ENCODE data around the gene GNRHR. TPM values are rescaled to one million over a fixed set of nuclear protein-coding genes. Genes with fewer than 3 reads are reported as not detected.
"Not testable (repeated sequence)": the region's sequence is repeated elsewhere in the genome, so short reads cannot be mapped to it uniquely, and the experiment has no call there.

Gene GNRHR
- total RNA-seq, 2 donors from 2014 or later: not detected

DNA sequence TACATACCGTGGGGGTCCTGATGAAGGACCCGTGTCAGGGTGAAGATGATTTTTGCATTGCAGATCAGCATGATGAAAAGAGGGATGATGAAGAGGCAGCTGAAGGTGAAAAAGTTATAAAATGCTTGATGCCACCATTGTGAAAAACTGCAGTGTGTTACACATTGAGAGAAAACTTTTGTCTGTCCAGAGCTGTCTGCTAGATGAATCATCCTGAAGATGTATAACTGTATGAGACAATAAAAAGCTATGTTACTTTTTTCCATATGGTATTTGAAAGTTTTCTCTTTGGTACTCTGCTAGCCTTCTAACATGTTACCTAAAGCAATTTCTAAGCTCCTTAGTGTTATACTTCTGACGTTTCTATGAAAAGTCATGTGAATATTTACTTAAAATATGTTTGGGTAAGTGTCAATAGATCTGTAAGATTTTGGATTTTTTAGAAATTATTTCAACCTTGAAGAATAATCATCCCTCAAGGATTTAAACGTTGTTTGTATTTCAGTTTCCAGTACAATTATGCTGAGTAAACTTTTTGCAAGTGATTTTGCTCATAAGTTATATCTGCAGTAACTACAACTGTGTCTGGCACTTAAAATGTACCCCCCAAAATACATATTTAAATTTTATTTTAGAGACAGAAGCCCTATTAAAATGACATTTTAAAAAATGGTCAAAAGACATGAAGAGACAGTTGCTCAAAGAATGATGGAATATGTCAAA is 9.5 kb downstream of the GNRHR start:
- Histone ChIP-seq H3K4me1 (no peaks in the 10 kb centered on the region), H3K27ac (no peak overlapping the region), H3K4me3 (no peak overlapping the region), H3K36me3 (no peaks in the 10 kb centered on the region), H3K9me3 (no peaks in the 10 kb centered on the region), H3K27me3 (no peaks in the 10 kb centered on the region)
- TF ChIP-seq, protein P1, sequence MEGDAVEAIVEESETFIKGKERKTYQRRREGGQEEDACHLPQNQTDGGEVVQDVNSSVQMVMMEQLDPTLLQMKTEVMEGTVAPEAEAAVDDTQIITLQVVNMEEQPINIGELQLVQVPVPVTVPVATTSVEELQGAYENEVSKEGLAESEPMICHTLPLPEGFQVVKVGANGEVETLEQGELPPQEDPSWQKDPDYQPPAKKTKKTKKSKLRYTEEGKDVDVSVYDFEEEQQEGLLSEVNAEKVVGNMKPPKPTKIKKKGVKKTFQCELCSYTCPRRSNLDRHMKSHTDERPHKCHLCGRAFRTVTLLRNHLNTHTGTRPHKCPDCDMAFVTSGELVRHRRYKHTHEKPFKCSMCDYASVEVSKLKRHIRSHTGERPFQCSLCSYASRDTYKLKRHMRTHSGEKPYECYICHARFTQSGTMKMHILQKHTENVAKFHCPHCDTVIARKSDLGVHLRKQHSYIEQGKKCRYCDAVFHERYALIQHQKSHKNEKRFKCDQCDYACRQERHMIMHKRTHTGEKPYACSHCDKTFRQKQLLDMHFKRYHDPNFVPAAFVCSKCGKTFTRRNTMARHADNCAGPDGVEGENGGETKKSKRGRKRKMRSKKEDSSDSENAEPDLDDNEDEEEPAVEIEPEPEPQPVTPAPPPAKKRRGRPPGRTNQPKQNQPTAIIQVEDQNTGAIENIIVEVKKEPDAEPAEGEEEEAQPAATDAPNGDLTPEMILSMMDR (IDR thresholded peaks at IDR 0.05): no peak
- no peak for DNase-seq (ENCODE audit: low spot score)

DNA sequence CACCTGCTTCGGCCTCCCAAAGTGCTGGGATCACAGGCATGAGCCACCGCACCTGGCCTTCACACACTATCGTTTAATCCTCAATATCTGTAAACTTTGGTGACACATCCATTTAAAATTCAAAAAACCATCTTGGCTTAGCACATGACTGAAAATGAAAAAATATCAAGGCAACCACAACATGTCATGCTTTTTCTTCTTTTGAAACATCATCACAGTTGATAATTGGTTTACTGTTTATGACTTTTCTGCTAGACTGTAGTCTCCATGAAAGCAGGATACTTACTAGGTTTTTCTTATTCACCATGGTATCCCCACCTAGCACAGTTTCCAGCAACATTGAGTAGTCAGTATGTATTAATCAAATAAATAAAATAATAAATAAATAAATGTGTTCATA is 11.0 kb downstream of the GNRHR start:
- no peaks in the 10 kb centered on the region for H3K4me1 ChIP-seq
- TF ChIP-seq, protein P1 (IDR thresholded peaks at IDR 0.05): no peak
- H3K27ac ChIP-seq: no peak overlapping the region
- H3K9me3 ChIP-seq: no peaks in the 10 kb centered on the region
- no peaks in the 10 kb centered on the region for H3K27me3 ChIP-seq
- H3K36me3 ChIP-seq: no peaks in the 10 kb centered on the region
- DNase-seq (ENCODE audit: low spot score): no peak
- H3K4me3 ChIP-seq: no peak overlapping the region

DNA sequence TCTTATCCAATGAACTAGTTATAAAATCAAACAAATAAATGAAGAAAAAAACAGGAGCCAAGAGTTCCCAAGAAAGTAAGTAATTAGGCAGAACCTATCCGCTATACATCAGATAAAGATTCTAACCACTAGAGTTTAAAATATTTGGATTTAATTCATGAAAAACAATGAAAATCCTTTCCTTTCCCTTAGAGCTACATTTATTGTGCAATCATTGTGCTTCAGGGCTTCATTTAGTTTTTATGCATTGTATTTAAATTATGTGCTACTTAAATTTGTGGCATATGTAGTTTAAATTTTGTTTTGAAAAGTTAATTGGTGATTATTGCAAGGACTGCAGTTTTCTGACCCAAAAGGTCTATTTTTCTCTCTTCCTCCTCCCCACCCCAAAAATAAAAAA is 17.9 kb downstream of the GNRHR start:
- TF ChIP-seq, protein P1 (IDR thresholded peaks at IDR 0.05): no peak
- Histone ChIP-seq H3K9me3 (no peaks in the 10 kb centered on the region), H3K4me3 (no peak overlapping the region), H3K4me1 (no peaks in the 10 kb centered on the region), H3K27me3 (no peaks in the 10 kb centered on the region), H3K27ac (no peak overlapping the region), H3K36me3 (no peaks in the 10 kb centered on the region)
- no peak for DNase-seq (ENCODE audit: low spot score)

DNA sequence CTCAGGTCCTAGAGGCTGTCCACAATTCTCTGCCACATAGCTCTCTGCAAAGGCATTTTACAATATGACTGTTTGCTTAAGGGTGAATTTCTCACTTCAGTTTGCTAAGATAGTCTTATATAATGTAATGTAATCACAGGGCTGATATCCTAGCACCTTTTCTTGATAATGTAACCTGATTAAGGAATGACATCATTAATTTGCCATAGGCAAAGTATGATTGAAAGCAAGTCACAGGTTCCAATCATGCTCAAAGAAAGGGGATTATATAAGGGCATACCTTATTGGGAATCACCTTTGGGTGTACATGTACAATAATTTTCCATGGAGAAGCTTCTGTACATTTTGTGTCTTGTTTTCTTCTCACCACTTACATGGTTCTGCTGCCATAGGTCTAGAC is 18.9 kb downstream of the GNRHR start:
- no peak for DNase-seq (ENCODE audit: low spot score)
- TF ChIP-seq, protein P1 (IDR thresholded peaks at IDR 0.05): no peak
- Histone ChIP-seq H3K27me3 (no peaks in the 10 kb centered on the region), H3K4me3 (no peak overlapping the region), H3K9me3 (no peaks in the 10 kb centered on the region), H3K27ac (no peak overlapping the region), H3K36me3 (no peaks in the 10 kb centered on the region), H3K4me1 (no peaks in the 10 kb centered on the region)

DNA sequence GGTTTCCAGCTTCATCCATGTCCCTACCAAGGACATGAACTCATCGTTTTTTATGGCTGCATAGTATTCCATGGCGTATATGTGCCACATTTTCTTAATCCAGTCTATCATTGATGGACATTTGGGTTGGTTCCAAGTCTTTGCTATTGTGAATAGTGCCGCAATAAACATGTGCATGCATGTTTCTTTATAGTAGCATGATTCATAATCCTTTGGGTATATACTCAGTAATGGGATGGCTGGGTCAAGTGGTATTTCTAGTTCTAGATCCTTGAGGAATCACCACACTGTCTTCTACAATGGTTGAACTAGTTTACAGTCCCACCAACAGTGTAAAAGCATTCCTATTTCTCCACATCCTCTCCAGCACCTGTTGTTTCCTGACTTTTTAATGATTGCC is 23.7 kb downstream of the GNRHR start:
- not testable (repeated sequence) for H3K9me3 ChIP-seq, H3K27ac ChIP-seq

DNA sequence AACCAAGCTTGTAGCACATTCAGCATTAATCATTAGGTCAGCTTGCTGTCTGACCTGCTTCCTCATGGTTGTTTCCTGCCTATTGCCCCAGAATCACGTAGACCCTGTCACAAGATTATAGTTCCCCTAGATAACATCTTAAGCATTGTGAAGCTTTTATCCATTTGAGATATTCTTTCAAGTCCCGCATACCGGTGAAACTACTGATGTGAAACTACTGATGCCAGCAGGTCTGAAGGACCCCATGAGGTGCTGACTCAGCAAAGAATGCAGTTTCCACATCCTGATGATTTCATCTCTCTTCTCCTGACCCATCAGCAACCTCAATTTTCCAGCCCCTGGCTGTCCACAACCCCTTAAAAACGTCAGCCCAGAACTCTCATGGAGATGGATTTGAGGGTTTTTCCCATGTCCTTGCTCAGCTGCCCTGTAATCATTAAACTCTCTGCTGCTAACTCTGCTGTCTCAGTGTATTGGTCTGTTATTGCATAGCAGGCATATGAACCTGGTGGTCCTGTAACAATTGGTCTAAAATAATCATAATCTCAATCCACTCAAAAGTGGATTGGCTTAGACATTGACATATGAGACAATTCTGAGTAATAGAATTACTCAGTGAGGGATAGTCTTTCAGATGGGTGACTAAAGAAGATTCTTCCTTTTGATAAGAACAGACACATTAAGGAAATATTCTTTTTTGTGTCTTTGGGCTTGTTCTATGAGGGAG is 26.9 kb downstream of the GNRHR start:
- H3K36me3 ChIP-seq: no peaks in the 10 kb centered on the region
- no peaks in the 10 kb centered on the region for H3K27me3 ChIP-seq
- TF ChIP-seq, protein P1 (IDR thresholded peaks at IDR 0.05): no peak
- peaks cover 0 to 5% of the 10 kb centered on the region in 2 donors for H3K9me3 ChIP-seq
- DNase-seq (ENCODE audit: low spot score): no peak
- no peak overlapping the region for H3K4me3 ChIP-seq
- H3K27ac ChIP-seq: no peak overlapping the region
- no peaks in the 10 kb centered on the region for H3K4me1 ChIP-seq

More for the DNA sequence above, 23.7 kb downstream of the GNRHR start:
- not testable (repeated sequence) for H3K27me3 ChIP-seq; H3K4me3 ChIP-seq; DNase-seq (ENCODE audit: low spot score); H3K36me3 ChIP-seq; H3K4me1 ChIP-seq
